ENCODE results near the gene EXO1. TPM values are rescaled to one million over a fixed set of nuclear protein-coding genes. Genes with fewer than 3 reads are reported as not detected.
A peak's percentile ranks its signal among the peaks of the same experiment; 100 is the strongest.

EXO1 gene
- total RNA-seq, 2 donors from 2014 or later, result 42.1 to 56.2 TPM

- no peak overlapping the region for H3K27ac Mint-ChIP-seq
- no peak for ATAC-seq (replicated peaks in 1 of 2)
- H3K4me3 Mint-ChIP-seq, result no peak overlapping the region
- H3K27me3 Mint-ChIP-seq (ENCODE audit: low read depth), result no peaks in the 10 kb centered on the region
- no peaks in the 10 kb centered on the region for H3K9me3 Mint-ChIP-seq
- H3K4me1 Mint-ChIP-seq (ENCODE audit: low read depth), result no peaks in the 10 kb centered on the region
- DNase-seq, result no peak
- H3K36me3 Mint-ChIP-seq (ENCODE audit: insufficient read depth in 2 of 2), result peaks cover 16 to 31% of the 10 kb centered on the region in 2 donors
Measured at GRCh38 chr1:241870746-241871430, 22.9 kb downstream of the EXO1 start.

DNA sequence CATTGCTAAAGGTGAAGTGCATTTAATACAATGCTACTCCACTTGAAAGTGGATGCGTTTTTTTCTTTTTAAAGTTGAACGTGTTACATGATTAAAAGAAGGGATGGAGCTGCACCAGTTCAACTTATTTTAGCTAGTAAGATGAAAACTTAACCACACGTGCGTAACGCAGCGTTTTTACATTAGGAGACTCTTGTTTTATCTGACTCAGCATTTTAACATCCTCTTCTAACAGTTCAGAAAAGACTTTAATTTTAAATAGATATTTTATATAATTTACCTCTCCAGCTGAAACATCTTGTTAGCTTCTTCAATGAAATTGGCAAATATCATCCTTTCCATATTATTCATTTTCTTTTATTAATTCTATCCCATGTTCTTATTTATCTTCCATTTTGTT lies 33.4 kb downstream of the EXO1 start:
- ATAC-seq (replicated peaks in 1 of 2) (no peak), DNase-seq (no peak)
- H3K4me3 Mint-ChIP-seq, result no peak overlapping the region
- peaks cover 13 to 33% of the 10 kb centered on the region in 2 donors for H3K36me3 Mint-ChIP-seq (ENCODE audit: insufficient read depth in 2 of 2)
- H3K4me1 Mint-ChIP-seq (ENCODE audit: low read depth), result no peaks in the 10 kb centered on the region
- no peaks in the 10 kb centered on the region for H3K9me3 Mint-ChIP-seq
- H3K27me3 Mint-ChIP-seq (ENCODE audit: low read depth), result no peaks in the 10 kb centered on the region
- no peak overlapping the region for H3K27ac Mint-ChIP-seq

- peaks cover 13 to 34% of the 10 kb centered on the region in 2 donors for H3K36me3 Mint-ChIP-seq (ENCODE audit: insufficient read depth in 2 of 2)
- peaks cover 5% of the 10 kb centered on the region for H3K4me1 Mint-ChIP-seq (ENCODE audit: low read depth)
Measured at GRCh38 chr1:241883159-241883558, 35.2 kb downstream of the EXO1 start.

GRCh38 chr1:241888232-241888631 lies 40.2 kb downstream of the EXO1 start:
- no peak for DNase-seq
- ATAC-seq (replicated peaks in 1 of 2), result peak; percentile 34 to 69
- Mint-ChIP-seq H3K4me3 (no peak overlapping the region), H3K36me3 (ENCODE audit: insufficient read depth in 2 of 2) (peaks cover 7 to 29% of the 10 kb centered on the region in 2 donors), H3K9me3 (no peaks in the 10 kb centered on the region), H3K27me3 (ENCODE audit: low read depth) (no peaks in the 10 kb centered on the region), H3K4me1 (ENCODE audit: low read depth) (peaks cover 9% of the 10 kb centered on the region), H3K27ac (no peak overlapping the region)

More at GRCh38 chr1:241883159-241883558, 35.2 kb downstream of the EXO1 start:
- Mint-ChIP-seq H3K9me3 (no peaks in the 10 kb centered on the region), H3K27me3 (ENCODE audit: low read depth) (no peaks in the 10 kb centered on the region), H3K4me3 (no peak overlapping the region), H3K27ac (no peak overlapping the region)
- DNase-seq (no peak), ATAC-seq (replicated peaks in 1 of 2) (no peak)

- Mint-ChIP-seq H3K36me3 (ENCODE audit: insufficient read depth in 2 of 2) (peaks cover 3 to 26% of the 10 kb centered on the region in 2 donors), H3K9me3 (no peaks in the 10 kb centered on the region), H3K4me3 (no peak overlapping the region), H3K27ac (no peak overlapping the region), H3K4me1 (ENCODE audit: low read depth) (peaks cover 9% of the 10 kb centered on the region), H3K27me3 (ENCODE audit: low read depth) (no peaks in the 10 kb centered on the region)
- DNase-seq (no peak), ATAC-seq (replicated peaks in 1 of 2) (no peak)
Measured at GRCh38 chr1:241891296-241891695, 43.3 kb downstream of the EXO1 start.

- H3K36me3 Mint-ChIP-seq (ENCODE audit: insufficient read depth in 2 of 2), result peaks cover 0 to 11% of the 10 kb centered on the region in 2 donors
- no peaks in the 10 kb centered on the region for H3K4me1 Mint-ChIP-seq (ENCODE audit: low read depth)
- H3K27ac Mint-ChIP-seq, result no peak overlapping the region
- no peaks in the 10 kb centered on the region for H3K9me3 Mint-ChIP-seq
- no peaks in the 10 kb centered on the region for H3K27me3 Mint-ChIP-seq (ENCODE audit: low read depth)
- no peak for DNase-seq
- H3K4me3 Mint-ChIP-seq, result no peak overlapping the region
- no peak for ATAC-seq (replicated peaks in 1 of 2)
Measured at GRCh38 chr1:241894016-241894415, 46.0 kb downstream of the EXO1 start.

- H3K27me3 Mint-ChIP-seq (ENCODE audit: low read depth), result no peaks in the 10 kb centered on the region
- H3K27ac Mint-ChIP-seq, result no peak overlapping the region
- ATAC-seq (replicated peaks in 1 of 2) (no peak), DNase-seq (no peak)
- no peaks in the 10 kb centered on the region for H3K9me3 Mint-ChIP-seq
- peaks cover 0 to 8% of the 10 kb centered on the region in 2 donors for H3K36me3 Mint-ChIP-seq (ENCODE audit: insufficient read depth in 2 of 2)
- no peak overlapping the region for H3K4me3 Mint-ChIP-seq
- no peaks in the 10 kb centered on the region for H3K4me1 Mint-ChIP-seq (ENCODE audit: low read depth)
Measured at GRCh38 chr1:241895013-241895412, 47.0 kb downstream of the EXO1 start.

GRCh38 chr1:241896670-241896962 lies 48.6 kb downstream of the EXO1 start:
- H3K27ac Mint-ChIP-seq, result no peak overlapping the region
- H3K4me3 Mint-ChIP-seq, result no peak overlapping the region
- no peaks in the 10 kb centered on the region for H3K36me3 Mint-ChIP-seq (ENCODE audit: insufficient read depth in 2 of 2)
- ATAC-seq (replicated peaks in 1 of 2) (no peak), DNase-seq (no peak)
- H3K4me1 Mint-ChIP-seq (ENCODE audit: low read depth), result no peaks in the 10 kb centered on the region
- H3K27me3 Mint-ChIP-seq (ENCODE audit: low read depth), result no peaks in the 10 kb centered on the region
- no peaks in the 10 kb centered on the region for H3K9me3 Mint-ChIP-seq

DNA sequence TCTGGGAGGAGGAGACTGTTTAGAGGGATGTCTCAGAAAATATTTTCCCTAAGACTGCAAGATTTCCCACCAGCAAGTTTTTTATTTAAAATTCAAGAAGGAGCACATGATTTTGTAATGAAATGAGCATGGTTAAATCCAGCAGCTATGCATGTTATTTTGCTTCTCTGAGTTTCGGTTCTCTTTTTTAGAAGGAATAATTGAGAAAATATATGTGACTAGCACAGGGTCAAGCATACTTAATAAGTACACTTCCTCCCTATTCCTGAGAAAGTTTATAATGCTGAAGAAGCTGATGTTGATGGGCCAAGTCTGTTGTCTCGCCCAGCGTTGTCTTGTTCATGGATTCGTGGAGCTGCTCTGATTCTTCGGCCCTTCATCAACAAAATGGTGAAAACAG lies 51.2 kb downstream of the EXO1 start:
- Mint-ChIP-seq H3K27me3 (ENCODE audit: low read depth) (no peaks in the 10 kb centered on the region), H3K4me1 (ENCODE audit: low read depth) (no peaks in the 10 kb centered on the region), H3K4me3 (no peak overlapping the region), H3K36me3 (ENCODE audit: insufficient read depth in 2 of 2) (no peaks in the 10 kb centered on the region), H3K9me3 (no peaks in the 10 kb centered on the region), H3K27ac (no peak overlapping the region)
- ATAC-seq (replicated peaks in 1 of 2) (no peak), DNase-seq (no peak)

DNA sequence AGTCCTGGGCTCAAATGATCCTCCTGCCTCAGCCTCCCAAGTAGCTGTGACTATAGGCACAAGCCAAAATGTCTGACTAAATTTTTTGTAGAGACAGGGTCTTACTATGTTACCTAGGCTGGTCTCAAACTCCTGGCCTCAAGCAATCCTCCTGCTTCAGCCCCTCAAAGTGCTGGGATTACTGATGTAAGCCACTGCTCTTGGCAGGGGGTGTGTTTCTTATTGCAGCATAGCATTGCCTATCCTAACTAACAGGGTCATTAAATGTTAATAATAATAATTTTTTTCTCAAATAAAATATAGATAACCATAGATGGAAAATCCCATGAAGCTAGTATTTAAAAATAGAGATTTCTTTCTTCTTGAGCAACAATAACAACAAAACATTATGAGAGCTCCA lies 52.4 kb downstream of the EXO1 start:
- no peaks in the 10 kb centered on the region for H3K36me3 Mint-ChIP-seq (ENCODE audit: insufficient read depth in 2 of 2)
- ATAC-seq (replicated peaks in 1 of 2), result no peak

DNA sequence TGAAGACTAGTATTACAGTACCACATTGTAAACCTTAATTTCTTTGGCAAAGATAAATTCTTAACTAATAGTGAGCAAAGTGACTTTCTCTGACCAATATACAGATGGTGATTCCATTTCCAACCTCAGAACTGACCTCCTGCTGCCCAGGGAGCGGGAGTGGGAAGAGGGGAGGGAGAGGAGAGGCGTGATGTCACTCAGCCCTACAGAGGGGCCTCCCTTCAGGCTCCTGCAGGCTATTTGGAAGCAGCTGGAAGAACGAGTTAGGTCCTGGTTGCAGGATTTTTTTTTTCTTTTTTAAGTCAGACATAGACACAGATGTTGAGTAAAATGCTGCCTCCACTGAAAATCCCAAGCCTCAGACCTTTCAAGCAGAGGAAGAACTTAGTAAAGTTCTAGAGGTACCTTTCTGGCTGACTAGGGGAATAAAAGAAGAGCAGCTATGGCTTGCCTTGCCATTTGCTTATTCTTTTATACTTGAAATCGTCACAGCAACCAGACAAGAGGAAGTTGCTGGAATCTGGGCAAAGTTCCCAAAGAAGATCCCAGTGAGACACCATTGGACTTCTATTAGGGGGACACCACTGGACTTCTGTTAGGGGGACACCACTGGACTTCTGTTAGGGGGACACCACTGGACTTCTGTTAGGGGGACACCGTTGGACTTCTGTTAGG lies 54.5 kb downstream of the EXO1 start:
- DNase-seq, result no peak
- no peaks in the 10 kb centered on the region for H3K9me3 Mint-ChIP-seq
- ATAC-seq (replicated peaks in 1 of 2), result no peak
- H3K4me3 Mint-ChIP-seq, result no peak overlapping the region
- no peaks in the 10 kb centered on the region for H3K36me3 Mint-ChIP-seq (ENCODE audit: insufficient read depth in 2 of 2)
- no peak overlapping the region for H3K27ac Mint-ChIP-seq
- H3K27me3 Mint-ChIP-seq (ENCODE audit: low read depth), result no peaks in the 10 kb centered on the region
- H3K4me1 Mint-ChIP-seq (ENCODE audit: low read depth), result no peaks in the 10 kb centered on the region

More for the DNA sequence above, 52.4 kb downstream of the EXO1 start:
- Mint-ChIP-seq H3K9me3 (no peaks in the 10 kb centered on the region), H3K27ac (no peak overlapping the region), H3K4me1 (ENCODE audit: low read depth) (no peaks in the 10 kb centered on the region), H3K4me3 (no peak overlapping the region), H3K27me3 (ENCODE audit: low read depth) (no peaks in the 10 kb centered on the region)
- DNase-seq, result no peak

DNA sequence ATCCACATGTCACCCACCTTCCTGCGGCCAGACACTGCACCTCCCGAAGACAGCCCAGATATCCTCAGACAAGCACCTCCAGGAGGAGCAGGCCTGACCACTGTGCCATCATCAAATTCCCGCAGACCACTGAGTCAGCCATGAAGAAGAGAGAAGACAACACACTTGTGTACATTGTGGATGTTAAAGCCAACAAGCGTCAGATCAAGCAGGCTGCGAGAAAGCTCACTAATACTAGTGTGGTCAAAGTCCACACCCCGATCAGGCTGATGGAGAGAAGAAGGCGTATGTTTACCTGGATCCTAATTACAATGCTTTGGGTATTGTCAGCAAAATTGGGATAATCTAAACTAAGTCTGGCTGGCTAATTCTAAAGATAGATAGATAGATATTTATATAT lies 68.2 kb downstream of the EXO1 start:
- DNase-seq (no peak), ATAC-seq (replicated peaks in 1 of 2) (no peak)
- Mint-ChIP-seq H3K4me1 (ENCODE audit: low read depth) (no peaks in the 10 kb centered on the region), H3K27me3 (ENCODE audit: low read depth) (no peaks in the 10 kb centered on the region), H3K27ac (no peak overlapping the region), H3K36me3 (ENCODE audit: insufficient read depth in 2 of 2) (no peaks in the 10 kb centered on the region), H3K4me3 (no peak overlapping the region), H3K9me3 (peaks cover 0 to 2% of the 10 kb centered on the region in 2 donors)

DNA sequence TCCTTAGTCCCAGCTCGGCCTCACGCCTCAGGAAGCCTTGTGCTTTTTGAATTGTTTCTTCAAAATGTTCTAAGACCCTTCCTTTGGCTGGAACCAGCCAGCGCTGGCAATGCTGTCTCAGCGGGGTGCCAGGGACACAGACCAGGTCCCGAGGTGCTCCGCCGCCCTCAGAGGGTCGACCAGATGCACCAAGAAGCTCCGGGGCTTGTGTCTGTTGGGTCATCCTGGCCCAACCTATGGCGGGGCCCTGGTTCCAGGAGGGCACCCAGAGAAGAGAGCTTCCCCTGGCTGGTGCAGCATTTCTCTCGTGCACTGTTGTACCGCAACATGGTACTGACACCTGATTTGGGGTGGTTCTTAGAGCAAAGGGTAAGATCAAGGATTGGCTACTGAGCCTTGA lies 69.5 kb downstream of the EXO1 start:
- H3K4me3 Mint-ChIP-seq, result no peak overlapping the region
- ATAC-seq (replicated peaks in 1 of 2) (no peak), DNase-seq (no peak)
- no peak overlapping the region for H3K27ac Mint-ChIP-seq
- H3K4me1 Mint-ChIP-seq (ENCODE audit: low read depth), result no peaks in the 10 kb centered on the region
- no peaks in the 10 kb centered on the region for H3K27me3 Mint-ChIP-seq (ENCODE audit: low read depth)
- no peaks in the 10 kb centered on the region for H3K36me3 Mint-ChIP-seq (ENCODE audit: insufficient read depth in 2 of 2)
- H3K9me3 Mint-ChIP-seq, result peaks cover 0 to 2% of the 10 kb centered on the region in 2 donors

- Mint-ChIP-seq H3K27ac (no peak overlapping the region), H3K4me3 (no peak overlapping the region), H3K4me1 (ENCODE audit: low read depth) (no peaks in the 10 kb centered on the region), H3K36me3 (ENCODE audit: insufficient read depth in 2 of 2) (no peaks in the 10 kb centered on the region), H3K9me3 (peaks cover 0 to 2% of the 10 kb centered on the region in 2 donors), H3K27me3 (ENCODE audit: low read depth) (no peaks in the 10 kb centered on the region)
- no peak for DNase-seq
- ATAC-seq (replicated peaks in 1 of 2), result no peak
Measured at GRCh38 chr1:241918879-241919278, 70.9 kb downstream of the EXO1 start.
